Neutrophil (primary cell): Measurements from ENCODE around the gene ENTPD6.
A peak's percentile ranks its signal among the peaks of the same experiment; 100 is the strongest.

ENCODE experiments used
- H3K27ac ChIP-seq: fragments of 200-600 bp; sonication (generic); 2 replicates; pipeline ENCODE4 v1.5.1; 2016; ENCODE audit warnings: mild to moderate bottlenecking, moderate library complexity
- H3K27me3 ChIP-seq: fragments of 200-600 bp; sonication (generic); 2 replicates; pipeline ENCODE4 v1.6.0; 2016; ENCODE audit warnings: mild to moderate bottlenecking
- H3K36me3 ChIP-seq: fragments of 200-600 bp; sonication (generic); 2 replicates; pipeline ENCODE4 v1.5.1; 2017
- H3K4me1 ChIP-seq, 2 experiments: fragments of 200-600 bp in 1 of 2; sonication (generic) in 1 of 2; 1 replicate in 1 of 2; 2 replicates in 1 of 2; pipeline versions ENCODE4 v1.5.1 to v1.6.1; 2013 to 2016; ENCODE audit warnings: low read depth in 1 of 2, low read length in 1 of 2, mild to moderate bottlenecking in 1 of 2, moderate library complexity in 1 of 2; ENCODE audit not compliant: control insufficient read depth in 1 of 2, insufficient read depth in 1 of 2
- H3K4me3 ChIP-seq, 2 experiments: fragments of 200-600 bp in 1 of 2; sonication (generic) in 1 of 2; 1 replicate in 1 of 2; 2 replicates in 1 of 2; pipeline ENCODE4 v1.5.1; 2013 to 2016; ENCODE audit warnings: low read depth in 1 of 2, low read length in 1 of 2, mild to moderate bottlenecking in 1 of 2, moderate library complexity in 1 of 2
- H3K9me3 ChIP-seq: fragments of 200-600 bp; sonication (generic); 2 replicates; pipeline ENCODE4 v1.5.1; 2016
- CTCF ChIP-seq: fragments of 200-600 bp; sonication (generic); IDR thresholded peaks from 2 replicates; pipeline ENCODE4 v1.5.1; 2016; ENCODE audit warnings: antibody characterized with exemption

Gene ENTPD6

DNA sequence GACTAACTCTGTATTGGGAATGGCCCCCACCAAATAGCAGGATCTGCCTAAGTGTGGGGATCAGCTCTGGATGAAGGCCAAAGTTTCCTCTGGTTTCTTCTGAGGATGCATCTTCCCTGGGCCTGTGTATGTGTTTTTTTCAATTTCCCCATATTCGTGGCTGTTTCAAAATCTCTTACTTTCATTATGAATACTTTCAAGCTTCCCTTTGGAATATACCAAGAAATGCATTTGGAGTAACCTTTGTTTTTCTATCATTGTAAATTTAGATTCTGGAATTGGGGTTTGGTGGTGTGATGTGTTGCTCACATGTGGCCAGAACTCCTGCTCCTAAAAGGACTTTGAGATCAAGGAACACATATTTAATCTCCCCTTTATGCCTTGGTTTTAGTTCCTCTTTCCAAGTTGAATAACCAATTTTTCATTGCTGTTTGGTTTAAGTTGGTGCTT lies 8.4 kb downstream of the ENTPD6 start:
- H3K27me3 ChIP-seq, result no peaks in the 10 kb centered on the region
- no peak for TF ChIP-seq CTCF
- H3K27ac ChIP-seq, result peak overlapping the region; percentile 38
- no peaks in the 10 kb centered on the region for H3K9me3 ChIP-seq
- H3K36me3 ChIP-seq, result no peaks in the 10 kb centered on the region
- H3K4me3 ChIP-seq, result no peak overlapping the region
- H3K4me1 ChIP-seq, result no peaks in the 10 kb centered on the region

GRCh38 chr20:25204550-25205276 lies 9.2 kb downstream of the ENTPD6 start:
- Histone ChIP-seq H3K4me3 (no peak overlapping the region), H3K9me3 (no peaks in the 10 kb centered on the region), H3K27ac (no peak overlapping the region), H3K4me1 (no peaks in the 10 kb centered on the region), H3K36me3 (no peaks in the 10 kb centered on the region), H3K27me3 (no peaks in the 10 kb centered on the region)
- TF ChIP-seq CTCF, result no peak

DNA sequence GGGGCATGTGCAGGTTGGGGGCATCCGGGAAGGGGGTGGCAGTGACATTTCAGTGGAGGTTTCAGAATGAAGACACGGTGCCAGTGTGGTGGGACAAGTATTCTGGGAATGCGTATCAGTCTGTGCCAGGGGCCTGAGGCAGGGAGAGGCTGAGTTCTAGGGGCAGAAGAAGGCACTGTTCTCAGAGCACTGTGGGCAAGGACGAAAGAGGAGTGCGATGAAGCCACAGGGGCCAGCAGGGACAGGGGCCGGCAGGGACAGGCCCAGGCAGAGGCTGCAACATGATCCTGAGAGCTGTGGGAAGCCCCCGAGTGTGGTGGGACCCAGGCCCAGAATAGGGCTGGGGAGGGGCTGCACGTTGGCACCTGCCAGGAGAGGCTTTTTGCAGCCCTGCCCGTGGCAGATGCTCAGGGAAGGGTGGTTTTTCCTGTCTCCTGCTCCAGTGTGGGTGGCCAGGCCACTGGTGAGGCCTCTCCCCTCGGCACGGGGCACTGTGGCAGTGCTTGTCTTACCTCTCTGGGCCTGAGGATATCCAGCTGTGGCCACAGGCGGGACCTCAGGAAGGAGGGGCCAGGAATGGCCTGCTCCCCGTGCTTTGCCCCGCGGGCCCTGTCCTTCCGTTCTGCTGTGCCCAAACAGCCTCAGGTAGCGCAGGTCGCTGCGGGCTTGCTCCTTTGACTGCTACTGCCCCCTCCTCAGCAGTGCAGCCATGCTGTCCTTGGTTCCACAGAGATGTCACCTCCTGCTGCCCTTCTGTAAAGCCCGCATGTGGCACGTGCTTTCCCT lies 10.0 kb downstream of the ENTPD6 start:
- no peak overlapping the region for H3K27ac ChIP-seq
- no peaks in the 10 kb centered on the region for H3K9me3 ChIP-seq
- TF ChIP-seq CTCF, result no peak
- H3K36me3 ChIP-seq, result no peaks in the 10 kb centered on the region
- H3K4me1 ChIP-seq, result no peaks in the 10 kb centered on the region
- no peaks in the 10 kb centered on the region for H3K27me3 ChIP-seq
- no peak overlapping the region for H3K4me3 ChIP-seq

DNA sequence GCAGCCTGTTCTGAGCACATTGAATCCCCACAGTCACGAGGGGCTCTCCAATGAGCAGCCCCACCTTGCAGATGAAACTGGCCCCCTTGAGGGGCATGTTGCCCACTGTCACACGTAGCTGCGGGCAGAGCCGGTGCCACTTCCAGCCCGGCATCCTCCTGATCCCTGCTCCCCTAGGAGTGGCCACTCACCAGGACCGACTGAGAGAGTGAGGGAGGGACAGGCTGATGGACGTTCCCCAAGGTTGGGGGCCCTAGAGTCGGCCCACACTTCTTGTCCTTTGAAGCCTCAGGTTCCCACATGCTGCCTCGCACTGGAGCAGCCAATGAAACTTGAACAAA lies 10.5 kb downstream of the ENTPD6 start:
- TF ChIP-seq CTCF, result no peak
- no peaks in the 10 kb centered on the region for H3K36me3 ChIP-seq
- H3K27me3 ChIP-seq, result no peaks in the 10 kb centered on the region
- H3K9me3 ChIP-seq, result no peaks in the 10 kb centered on the region
- no peak overlapping the region for H3K27ac ChIP-seq
- H3K4me1 ChIP-seq, result no peaks in the 10 kb centered on the region
- no peak overlapping the region for H3K4me3 ChIP-seq

DNA sequence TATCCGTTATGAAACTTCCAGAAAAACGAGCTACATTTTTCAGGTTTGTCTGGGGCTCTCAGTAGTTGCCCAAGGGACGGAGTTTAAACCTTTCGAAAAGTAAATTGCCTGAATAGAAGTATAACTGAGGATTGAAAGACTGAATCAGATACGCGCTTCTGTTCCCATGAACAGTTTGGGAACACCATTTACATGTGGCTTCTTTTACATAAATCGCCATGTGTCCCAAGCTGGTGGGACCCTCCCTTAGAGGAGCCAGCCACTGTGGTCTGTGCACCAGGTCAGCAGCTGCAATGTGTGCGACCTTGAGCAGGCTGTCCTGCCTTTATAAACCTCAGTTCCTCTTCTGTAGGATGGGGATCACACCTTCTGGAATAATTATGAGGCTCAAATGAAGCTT lies 11.0 kb downstream of the ENTPD6 start:
- no peaks in the 10 kb centered on the region for H3K4me1 ChIP-seq
- no peaks in the 10 kb centered on the region for H3K9me3 ChIP-seq
- H3K36me3 ChIP-seq, result no peaks in the 10 kb centered on the region
- H3K4me3 ChIP-seq, result no peak overlapping the region
- TF ChIP-seq CTCF, result no peak
- H3K27ac ChIP-seq, result no peak overlapping the region
- H3K27me3 ChIP-seq, result no peaks in the 10 kb centered on the region
